Astrocyte of the spinal cord (primary cell): ENCODE data around the gene NCOA3.

Source experiments
- DNase-seq: peaks from one replicate; pipeline ENCODE4 v3.0.0; 2011; ENCODE audit warnings: low read depth, low spot score
- H3K4me3 ChIP-seq: 2 replicates; pipeline ENCODE4 v1.5.1; 2011; ENCODE audit warnings: low read depth, mild to moderate bottlenecking, low read length, moderate library complexity
- in situ Hi-C: cut with HindIII; loops from 2 replicates; pipeline ENCODE4 v1.10.0; 2017; ENCODE audit warnings: low sequenced_read_pairs
- TF ChIP-seq, protein P1 (sequence below): IDR thresholded peaks from 2 replicates; pipeline ENCODE4 v1.5.1; 2012; ENCODE audit warnings: low read depth, mild to moderate bottlenecking, low read length, inconsistent platforms

Gene NCOA3

DNA sequence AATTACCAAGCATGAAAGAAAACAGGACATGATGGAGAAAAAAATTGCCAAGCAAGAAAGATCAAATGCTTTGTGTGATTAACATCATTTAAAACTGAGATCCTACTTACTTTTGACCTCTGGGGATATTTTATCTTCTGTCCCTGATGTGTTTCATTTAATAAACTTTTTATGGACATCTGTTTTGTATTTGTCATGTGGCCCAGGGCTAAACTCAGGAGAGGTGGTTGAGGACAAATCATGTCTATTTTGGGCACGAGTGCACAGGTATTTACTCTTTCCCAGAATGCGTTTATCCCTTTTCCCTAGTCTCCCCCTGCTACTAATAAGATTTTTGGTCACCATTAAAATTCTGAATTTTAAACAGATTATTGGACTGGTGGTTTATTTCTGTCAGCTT lies 128.2 kb downstream of the NCOA3 start:
- DNase-seq: no peak
- TF ChIP-seq, protein P1, sequence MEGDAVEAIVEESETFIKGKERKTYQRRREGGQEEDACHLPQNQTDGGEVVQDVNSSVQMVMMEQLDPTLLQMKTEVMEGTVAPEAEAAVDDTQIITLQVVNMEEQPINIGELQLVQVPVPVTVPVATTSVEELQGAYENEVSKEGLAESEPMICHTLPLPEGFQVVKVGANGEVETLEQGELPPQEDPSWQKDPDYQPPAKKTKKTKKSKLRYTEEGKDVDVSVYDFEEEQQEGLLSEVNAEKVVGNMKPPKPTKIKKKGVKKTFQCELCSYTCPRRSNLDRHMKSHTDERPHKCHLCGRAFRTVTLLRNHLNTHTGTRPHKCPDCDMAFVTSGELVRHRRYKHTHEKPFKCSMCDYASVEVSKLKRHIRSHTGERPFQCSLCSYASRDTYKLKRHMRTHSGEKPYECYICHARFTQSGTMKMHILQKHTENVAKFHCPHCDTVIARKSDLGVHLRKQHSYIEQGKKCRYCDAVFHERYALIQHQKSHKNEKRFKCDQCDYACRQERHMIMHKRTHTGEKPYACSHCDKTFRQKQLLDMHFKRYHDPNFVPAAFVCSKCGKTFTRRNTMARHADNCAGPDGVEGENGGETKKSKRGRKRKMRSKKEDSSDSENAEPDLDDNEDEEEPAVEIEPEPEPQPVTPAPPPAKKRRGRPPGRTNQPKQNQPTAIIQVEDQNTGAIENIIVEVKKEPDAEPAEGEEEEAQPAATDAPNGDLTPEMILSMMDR: no peak
- in situ Hi-C loops: no loop called here
- no peak overlapping the region for H3K4me3 ChIP-seq

- in situ Hi-C loops: no loop called here
- TF ChIP-seq, protein P1: no peak
- DNase-seq: no peak
- H3K4me3 ChIP-seq: no peak overlapping the region
Observed at GRCh38 chr20:47631078-47631477, 129.4 kb downstream of the NCOA3 start.

- in situ Hi-C loops: no loop called here
- TF ChIP-seq, protein P1: no peak
- H3K4me3 ChIP-seq: no peak overlapping the region
- no peak for DNase-seq
Observed at GRCh38 chr20:47635256-47635655, 133.6 kb downstream of the NCOA3 start.

GRCh38 chr20:47638851-47639250 lies 137.2 kb downstream of the NCOA3 start:
- H3K4me3 ChIP-seq: no peak overlapping the region
- peak; percentile 8 for DNase-seq
- in situ Hi-C loops: no loop called here
- TF ChIP-seq, protein P1: no peak

DNA sequence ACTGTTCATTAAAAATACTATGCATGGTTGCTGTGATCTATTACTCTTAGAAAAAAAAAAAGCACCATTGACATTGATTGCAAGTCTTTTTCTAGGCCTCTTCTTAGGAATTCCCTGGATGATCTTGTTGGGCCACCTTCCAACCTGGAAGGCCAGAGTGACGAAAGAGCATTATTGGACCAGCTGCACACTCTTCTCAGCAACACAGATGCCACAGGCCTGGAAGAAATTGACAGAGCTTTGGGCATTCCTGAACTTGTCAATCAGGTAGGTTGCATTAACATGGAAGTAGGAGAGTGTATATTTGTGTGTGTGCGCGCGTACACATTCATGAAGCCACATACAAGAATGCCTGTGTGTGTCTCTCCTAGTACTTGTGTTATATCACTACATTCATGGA lies 140.4 kb downstream of the NCOA3 start:
- no peak overlapping the region for H3K4me3 ChIP-seq
- DNase-seq: no peak
- in situ Hi-C loops: no loop called here
- TF ChIP-seq, protein P1: no peak

DNA sequence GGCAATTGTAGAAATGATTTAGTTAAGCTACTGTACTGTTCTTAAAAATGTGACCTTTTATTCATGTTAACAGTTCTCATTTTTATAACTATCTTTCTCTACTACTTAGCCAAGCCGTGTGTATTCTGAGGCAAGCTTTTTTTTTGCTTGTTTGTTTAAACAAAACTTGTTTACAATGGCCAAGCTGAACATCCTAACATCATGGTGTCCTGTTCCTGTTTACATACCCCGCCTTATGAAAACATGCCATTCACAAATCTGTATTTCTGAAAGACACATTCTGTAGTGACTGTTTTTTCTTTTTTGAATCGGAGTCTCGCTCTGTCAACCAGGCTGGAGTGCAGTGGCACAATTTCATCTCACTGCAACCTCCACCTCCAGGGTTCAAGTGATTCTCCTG lies 140.9 kb downstream of the NCOA3 start:
- H3K4me3 ChIP-seq: no peak overlapping the region
- in situ Hi-C loops: no loop called here
- TF ChIP-seq, protein P1: no peak
- no peak for DNase-seq

DNA sequence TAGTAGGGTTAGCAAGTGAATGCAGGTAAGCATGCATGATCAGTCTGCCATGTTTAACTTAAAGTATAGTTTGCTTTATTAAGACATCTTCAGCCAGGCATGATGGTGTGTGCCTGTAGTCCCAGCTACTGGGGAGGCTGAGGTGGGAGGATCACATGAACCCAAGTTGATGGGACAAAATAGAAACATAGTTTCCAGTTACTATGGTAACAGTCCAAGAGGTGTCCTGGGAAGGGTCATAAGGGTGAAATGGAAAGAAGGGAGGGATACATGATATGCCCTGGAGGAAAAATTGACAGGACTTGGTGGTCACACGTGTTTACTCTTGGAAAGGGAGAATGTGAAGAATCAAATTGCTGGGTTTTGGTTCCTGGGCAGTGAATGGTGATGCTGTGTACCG lies 143.9 kb downstream of the NCOA3 start:
- no peak overlapping the region for H3K4me3 ChIP-seq
- in situ Hi-C loops: no loop called here
- no peak for DNase-seq
- TF ChIP-seq, protein P1: no peak
